Glutamatergic neuron (in vitro differentiated cells): ENCODE data around the gene FCAMR. TPM values are rescaled to one million over a fixed set of nuclear protein-coding genes. Genes with fewer than 3 reads are reported as not detected.
A peak's percentile ranks its signal among the peaks of the same experiment; 100 is the strongest.

Experiments
- DNase-seq: peaks from one replicate; pipeline ENCODE4 v3.0.0; 2022
- H3K27ac Mint-ChIP-seq: one replicate; pipeline ENCODE4 v1.8.0; 2020; ENCODE audit warnings: mild to moderate bottlenecking, mixed read lengths, inconsistent platforms; ENCODE audit not compliant: unreplicated experiment
- H3K27me3 Mint-ChIP-seq: one replicate; pipeline ENCODE4 v1.8.0; 2020; ENCODE audit warnings: mild to moderate bottlenecking, moderate library complexity, mixed read lengths, inconsistent platforms; ENCODE audit not compliant: unreplicated experiment
- H3K36me3 Mint-ChIP-seq: one replicate; pipeline ENCODE4 v1.8.0; 2020; ENCODE audit warnings: mild to moderate bottlenecking, mixed read lengths, inconsistent platforms; ENCODE audit not compliant: unreplicated experiment
- H3K4me1 Mint-ChIP-seq: one replicate; pipeline ENCODE4 v1.8.0; 2020; ENCODE audit warnings: mild to moderate bottlenecking, low read depth, mixed read lengths, inconsistent platforms; ENCODE audit not compliant: unreplicated experiment
- H3K4me3 Mint-ChIP-seq: one replicate; pipeline ENCODE4 v1.8.0; 2020; ENCODE audit warnings: mild to moderate bottlenecking, mixed read lengths, inconsistent platforms; ENCODE audit not compliant: unreplicated experiment
- H3K9me3 Mint-ChIP-seq: one replicate; pipeline ENCODE4 v1.8.0; 2020; ENCODE audit warnings: mild to moderate bottlenecking, moderate library complexity, mixed read lengths, inconsistent platforms; ENCODE audit not compliant: unreplicated experiment
- CTCF ChIP-seq: fragments of 200-600 bp; sonication (generic); IDR thresholded peaks from one replicate; pipeline ENCODE4 v1.5.0; 2021; ENCODE audit not compliant: partially characterized antibody, unreplicated experiment
- total RNA-seq: library from RNA; stranded (reverse); fragmentation: NEBNext Ultra II Directional; extraction: Animal tissue kit (Norgen Biotek cat#: 25700); gene quantifications from one replicate; pipeline ENCODE4 v1.2.1, GENCODE V29; 2021; ENCODE audit not compliant: unreplicated experiment

Gene FCAMR
- total RNA-seq, 1 donor from 2014 or later = not detected

- Mint-ChIP-seq H3K9me3 (peaks cover 2% of the 10 kb centered on the region), H3K27ac (no peak overlapping the region), H3K4me3 (no peak overlapping the region), H3K27me3 (no peaks in the 10 kb centered on the region), H3K36me3 (no peaks in the 10 kb centered on the region), H3K4me1 (no peaks in the 10 kb centered on the region)
- peak; percentile 33 for TF ChIP-seq CTCF
- DNase-seq = no peak
Measured at GRCh38 chr1:206931709-206932108, 38.6 kb downstream of the FCAMR start.

GRCh38 chr1:206930210-206930798 is 40.0 kb downstream of the FCAMR start:
- Mint-ChIP-seq H3K9me3 (peaks cover 2% of the 10 kb centered on the region), H3K27me3 (no peaks in the 10 kb centered on the region), H3K27ac (no peak overlapping the region), H3K4me1 (no peaks in the 10 kb centered on the region), H3K4me3 (no peak overlapping the region), H3K36me3 (no peaks in the 10 kb centered on the region)
- no peak for TF ChIP-seq CTCF
- no peak for DNase-seq

- no peak for TF ChIP-seq CTCF
- Mint-ChIP-seq H3K9me3 (no peaks in the 10 kb centered on the region), H3K4me1 (no peaks in the 10 kb centered on the region), H3K27ac (no peak overlapping the region), H3K4me3 (no peak overlapping the region), H3K36me3 (no peaks in the 10 kb centered on the region), H3K27me3 (no peaks in the 10 kb centered on the region)
- DNase-seq = no peak
Measured at GRCh38 chr1:206929524-206929923, 40.7 kb downstream of the FCAMR start.

GRCh38 chr1:206926286-206926685 is 44.0 kb downstream of the FCAMR start:
- no peak overlapping the region for H3K27ac Mint-ChIP-seq
- no peaks in the 10 kb centered on the region for H3K9me3 Mint-ChIP-seq
- no peak for DNase-seq
- no peaks in the 10 kb centered on the region for H3K4me1 Mint-ChIP-seq
- no peak for TF ChIP-seq CTCF
- no peaks in the 10 kb centered on the region for H3K27me3 Mint-ChIP-seq
- no peaks in the 10 kb centered on the region for H3K36me3 Mint-ChIP-seq
- H3K4me3 Mint-ChIP-seq = no peak overlapping the region

GRCh38 chr1:206925106-206925736 is 45.0 kb downstream of the FCAMR start:
- H3K36me3 Mint-ChIP-seq = no peaks in the 10 kb centered on the region
- H3K4me1 Mint-ChIP-seq = no peaks in the 10 kb centered on the region
- no peaks in the 10 kb centered on the region for H3K27me3 Mint-ChIP-seq
- H3K4me3 Mint-ChIP-seq = no peak overlapping the region
- peak; percentile 26 for DNase-seq
- TF ChIP-seq CTCF = no peak
- no peak overlapping the region for H3K27ac Mint-ChIP-seq
- no peaks in the 10 kb centered on the region for H3K9me3 Mint-ChIP-seq
